A549 (cell line): ENCODE data around the gene MARF1.
"Not testable (repeated sequence)": the region's sequence is repeated elsewhere in the genome, so short reads cannot be mapped to it uniquely, and the experiment has no call there.

Experiments used
- CTCF ChIP-seq: fragments of >200 bp; sonication (Bioruptor Twin); formaldehyde crosslinking; IDR thresholded peaks from 3 replicates; pipeline ENCODE4 v1.5.1; 2016
- GATA3 ChIP-seq: IDR thresholded peaks from 2 replicates; pipeline ENCODE4 v1.6.1; 2012; ENCODE audit warnings: borderline replicate concordance
- JUNB ChIP-seq: fragments of >200 bp; sonication (Bioruptor Twin); formaldehyde crosslinking; IDR thresholded peaks from 2 replicates; pipeline ENCODE4 v1.6.1; 2016
- POLR2A ChIP-seq: IDR thresholded peaks from 2 replicates; pipeline ENCODE4 v1.6.1; 2012; ENCODE audit warnings: mild to moderate bottlenecking, low read length
- RCOR1 ChIP-seq: fragments of 150-350 bp; IDR thresholded peaks from 2 replicates; pipeline ENCODE4 v1.6.1; 2014; ENCODE audit warnings: antibody characterized with exemption, low read length, low read depth
- SREBF2 ChIP-seq: fragments of 450-650 bp; IDR thresholded peaks from 2 replicates; pipeline ENCODE4 v1.6.1; 2014; ENCODE audit warnings: mild to moderate bottlenecking, moderate library complexity

GRCh38 chr16:15607221-15607699 is 35.7 kb downstream of the MARF1 start:
- not testable (repeated sequence) for TF ChIP-seq CTCF, RCOR1, SREBF2, GATA3, POLR2A, JUNB
